GM18498 (cell line): ENCODE measurements around the gene ARSB.
A peak's percentile ranks its signal among the peaks of the same experiment; 100 is the strongest.
"Not testable (repeated sequence)": the region's sequence is repeated elsewhere in the genome, so short reads cannot be mapped to it uniquely, and the experiment has no call there.

Source experiments
- ATAC-seq: cut with Tn5 transposase; IDR thresholded peaks from one replicate; pipeline ENCODE4 v1.9.1; 2021; ENCODE audit warnings: mild to moderate bottlenecking, moderate library complexity; ENCODE audit not compliant: unreplicated experiment

Gene ARSB

GRCh38 chr5:78907255-78907891 is 77.7 kb downstream of the ARSB start:
- no peak for ATAC-seq

- ATAC-seq, result peak; percentile 74
These were observed 79.8 kb downstream of the ARSB start for GRCh38 chr5:78905084-78905938.

- no peak for ATAC-seq
These were observed 81.2 kb downstream of the ARSB start for GRCh38 chr5:78903861-78904260.

GRCh38 chr5:78903353-78903752 is 81.8 kb downstream of the ARSB start:
- ATAC-seq, result no peak

GRCh38 chr5:78899922-78900362 is 85.2 kb downstream of the ARSB start:
- ATAC-seq, result no peak

GRCh38 chr5:78896132-78896531 is 89.0 kb downstream of the ARSB start:
- no peak for ATAC-seq

- no peak for ATAC-seq
These were observed 89.5 kb downstream of the ARSB start for GRCh38 chr5:78895616-78896015.

GRCh38 chr5:78893940-78894677 is 91.0 kb downstream of the ARSB start:
- no peak for ATAC-seq

- no peak for ATAC-seq
These were observed 94.3 kb downstream of the ARSB start for GRCh38 chr5:78890667-78891379.

GRCh38 chr5:78889369-78890140 is 95.6 kb downstream of the ARSB start:
- no peak for ATAC-seq

- no peak for ATAC-seq
These were observed 96.3 kb downstream of the ARSB start for GRCh38 chr5:78888580-78889368.

- peak; percentile 98 for ATAC-seq
These were observed 97.6 kb downstream of the ARSB start for GRCh38 chr5:78887384-78888118.

- ATAC-seq, result no peak
These were observed 98.5 kb downstream of the ARSB start for GRCh38 chr5:78886341-78887230.

GRCh38 chr5:78881884-78882283 is 103.2 kb downstream of the ARSB start:
- ATAC-seq, result no peak

- no peak for ATAC-seq
These were observed 105.6 kb downstream of the ARSB start for GRCh38 chr5:78879516-78879915.

- not testable (repeated sequence) for ATAC-seq
These were observed 119.0 kb downstream of the ARSB start for GRCh38 chr5:78866076-78866475.

- no peak for ATAC-seq
These were observed 126.7 kb downstream of the ARSB start for GRCh38 chr5:78858364-78858763.

GRCh38 chr5:78855026-78855425 is 130.1 kb downstream of the ARSB start:
- no peak for ATAC-seq
